Measurements from ENCODE around the gene FGD5. TPM values are rescaled to one million over a fixed set of nuclear protein-coding genes. Genes with fewer than 3 reads are reported as not detected.

The FGD5 gene
- total RNA-seq, 4 donors from 2014 or later = 0.80 to 12.0 (median 3.9) TPM

DNA sequence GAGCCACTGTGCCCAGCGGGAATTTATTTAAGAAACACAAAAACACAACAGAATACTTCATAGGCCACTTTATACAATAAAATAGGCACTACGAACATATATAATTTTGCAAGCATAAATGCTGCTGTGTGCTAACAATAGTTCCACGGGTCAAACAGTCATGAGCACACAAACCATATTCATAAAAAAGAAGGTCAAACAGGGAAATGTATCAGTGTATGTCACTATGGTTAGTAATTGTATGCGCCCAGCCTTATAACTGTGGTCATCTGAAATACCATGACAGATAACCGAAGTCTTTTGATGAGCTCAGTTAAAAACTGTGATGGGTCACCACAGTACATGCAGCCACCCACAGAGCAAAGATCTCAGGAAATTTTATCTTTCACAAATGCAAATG, 90.5 kb downstream of the FGD5 start:
- Histone ChIP-seq H3K27ac (no peak overlapping the region), H3K36me3 (no peaks in the 10 kb centered on the region), H3K4me1 (no peaks in the 10 kb centered on the region), H3K9me3 (peaks cover 0 to 14% (median 0%) of the 10 kb centered on the region in 3 donors), H3K4me3 (no peak overlapping the region), H3K27me3 (peaks cover 0 to 10% (median 0%) of the 10 kb centered on the region in 4 donors)
- TF ChIP-seq, protein P1, sequence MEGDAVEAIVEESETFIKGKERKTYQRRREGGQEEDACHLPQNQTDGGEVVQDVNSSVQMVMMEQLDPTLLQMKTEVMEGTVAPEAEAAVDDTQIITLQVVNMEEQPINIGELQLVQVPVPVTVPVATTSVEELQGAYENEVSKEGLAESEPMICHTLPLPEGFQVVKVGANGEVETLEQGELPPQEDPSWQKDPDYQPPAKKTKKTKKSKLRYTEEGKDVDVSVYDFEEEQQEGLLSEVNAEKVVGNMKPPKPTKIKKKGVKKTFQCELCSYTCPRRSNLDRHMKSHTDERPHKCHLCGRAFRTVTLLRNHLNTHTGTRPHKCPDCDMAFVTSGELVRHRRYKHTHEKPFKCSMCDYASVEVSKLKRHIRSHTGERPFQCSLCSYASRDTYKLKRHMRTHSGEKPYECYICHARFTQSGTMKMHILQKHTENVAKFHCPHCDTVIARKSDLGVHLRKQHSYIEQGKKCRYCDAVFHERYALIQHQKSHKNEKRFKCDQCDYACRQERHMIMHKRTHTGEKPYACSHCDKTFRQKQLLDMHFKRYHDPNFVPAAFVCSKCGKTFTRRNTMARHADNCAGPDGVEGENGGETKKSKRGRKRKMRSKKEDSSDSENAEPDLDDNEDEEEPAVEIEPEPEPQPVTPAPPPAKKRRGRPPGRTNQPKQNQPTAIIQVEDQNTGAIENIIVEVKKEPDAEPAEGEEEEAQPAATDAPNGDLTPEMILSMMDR (IDR thresholded peaks at IDR 0.05) = no peak
- TF ChIP-seq POLR2A (IDR thresholded peaks at IDR 0.05) = no peak
- DNase-seq = no peak
- intact Hi-C loops (cut with DNase I) = no loop called here
- 80 to 87% methylated on average over 4 of the region's 5 CpGs for WGBS, 2 donors

DNA sequence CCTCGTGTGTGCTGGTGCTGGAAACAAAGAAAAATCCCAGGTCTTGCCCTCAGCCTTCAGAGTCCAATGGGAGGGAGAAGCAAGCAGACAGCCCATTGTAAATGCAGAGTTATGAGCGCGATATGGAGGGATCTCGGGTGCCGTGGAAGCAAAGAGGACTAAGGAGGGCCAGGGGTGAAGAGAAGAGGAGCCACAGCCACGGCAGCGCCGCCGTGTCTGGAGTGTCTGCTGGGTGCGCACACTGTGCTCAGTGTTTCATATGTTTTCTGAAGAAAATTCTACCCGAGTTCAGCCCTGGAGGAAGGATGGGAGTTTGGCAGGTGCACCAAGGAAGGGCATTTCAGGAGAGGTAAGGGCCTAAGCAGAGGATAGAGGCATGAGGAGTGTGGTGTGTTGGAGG, 92.9 kb downstream of the FGD5 start:
- no peaks in the 10 kb centered on the region for H3K4me1 ChIP-seq
- no peaks in the 10 kb centered on the region for H3K36me3 ChIP-seq
- no peak for TF ChIP-seq POLR2A (IDR thresholded peaks at IDR 0.05)
- H3K9me3 ChIP-seq = no peaks in the 10 kb centered on the region
- peaks cover 0 to 22% (median 0%) of the 10 kb centered on the region in 4 donors for H3K27me3 ChIP-seq
- intact Hi-C loops (cut with DNase I) = loop anchor here (10.0 kb wide), 1 partner anchor 407 kb away; no protein-coding TSS in a partner anchor
- H3K27ac ChIP-seq = no peak overlapping the region
- no peak for DNase-seq
- H3K4me3 ChIP-seq = no peak overlapping the region
- WGBS, 2 donors = 87 to 90% methylated on average over 11 of the region's 11 CpGs

DNA sequence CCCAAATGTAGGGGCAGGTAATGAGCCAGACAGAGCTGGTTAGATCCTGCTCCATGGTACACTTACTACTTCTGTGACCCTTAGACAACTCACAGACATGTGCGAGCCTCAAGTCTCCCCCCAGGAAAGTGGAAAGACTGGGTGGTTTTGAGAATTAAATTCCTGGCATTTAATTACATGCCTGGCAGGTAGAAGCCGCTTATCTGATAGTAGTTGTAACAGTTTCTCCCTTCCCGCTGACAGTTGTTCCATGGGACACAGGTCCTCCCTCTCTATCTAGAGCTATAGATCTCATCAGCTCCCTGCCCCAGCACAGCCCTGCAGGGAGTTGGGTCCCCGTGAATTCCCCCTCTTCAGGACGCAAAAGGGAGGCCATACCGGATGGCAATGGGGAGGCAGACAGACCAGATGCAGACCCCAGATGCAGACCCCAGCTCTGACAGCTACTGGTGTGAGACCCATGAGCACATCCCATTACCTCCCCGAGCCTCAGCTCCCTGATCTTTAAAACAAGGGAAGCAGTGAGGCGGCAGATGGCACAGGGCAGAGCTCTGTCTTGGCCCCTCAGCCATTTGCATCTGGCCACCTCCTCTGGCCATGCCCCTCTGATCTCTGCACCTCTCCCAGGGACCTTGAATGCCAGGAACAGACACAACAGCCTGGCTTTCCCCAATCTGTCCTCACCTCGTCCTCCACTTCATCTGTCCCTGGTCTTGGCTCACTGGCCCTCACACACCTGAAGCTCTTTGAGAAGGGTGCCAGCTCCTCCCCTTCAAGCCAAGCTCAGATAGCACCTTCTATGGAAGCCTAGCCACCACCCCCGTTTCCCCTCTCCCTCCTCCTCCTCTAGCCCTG, 94.5 kb downstream of the FGD5 start:
- no peaks in the 10 kb centered on the region for H3K4me1 ChIP-seq
- 59 to 84% methylated on average over 6 to 8 of the region's 10 CpGs for WGBS, 2 donors
- TF ChIP-seq POLR2A (IDR thresholded peaks at IDR 0.05) = no peak
- TF ChIP-seq, protein P1 (IDR thresholded peaks at IDR 0.05) = no peak
- intact Hi-C loops (cut with DNase I) = loop anchor here (10.0 kb wide), 1 partner anchor 408 kb away; no protein-coding TSS in a partner anchor
- H3K9me3 ChIP-seq = no peaks in the 10 kb centered on the region
- H3K4me3 ChIP-seq = no peak overlapping the region
- DNase-seq = no peak
- H3K27me3 ChIP-seq = peaks cover 0 to 28% (median 0%) of the 10 kb centered on the region in 4 donors
- no peak overlapping the region for H3K27ac ChIP-seq
- peaks cover 0 to 11% (median 0%) of the 10 kb centered on the region in 3 donors for H3K36me3 ChIP-seq

DNA sequence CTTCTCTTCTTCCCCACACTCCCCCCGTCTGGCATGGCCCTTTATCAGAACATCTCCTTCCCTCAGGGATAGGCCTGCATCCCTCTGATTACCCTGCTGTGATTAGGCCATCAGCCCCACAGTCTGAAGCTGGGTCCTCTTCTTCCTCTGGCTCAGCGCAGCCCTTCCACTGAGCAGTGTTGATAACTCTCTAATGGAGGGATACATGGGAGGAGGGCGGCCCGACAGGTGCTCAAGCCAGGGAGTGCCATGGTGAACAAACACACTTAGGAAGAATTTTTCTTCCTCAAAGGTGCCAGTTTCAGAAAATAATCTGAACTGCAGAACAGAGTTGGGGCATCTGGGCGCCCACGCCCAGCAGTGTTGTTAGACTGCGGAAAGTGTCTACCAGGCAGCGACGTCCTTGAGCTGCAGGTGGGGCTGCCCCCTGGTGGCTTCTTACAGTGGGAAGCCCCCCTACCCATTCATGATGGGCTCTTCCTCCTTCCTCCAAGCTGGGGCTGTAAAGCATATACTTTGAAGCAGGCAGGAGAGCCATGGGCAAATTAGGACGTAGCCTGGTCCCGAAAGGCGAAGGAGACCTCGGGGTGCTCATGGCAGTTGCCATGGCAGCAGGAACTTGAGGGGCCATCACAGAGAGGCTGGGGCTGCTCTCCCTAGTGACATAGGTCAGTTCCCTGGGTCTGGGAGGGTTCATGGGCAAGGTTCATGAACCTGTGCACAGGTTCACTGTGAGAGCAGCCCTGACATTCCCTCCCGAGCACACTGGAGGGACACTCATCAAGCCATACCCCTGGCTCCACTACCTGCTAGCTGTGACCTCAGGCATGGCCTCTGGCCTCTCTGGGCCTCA, 95.4 kb downstream of the FGD5 start:
- DNase-seq = no peak
- 78 to 84% methylated on average over 6 to 12 of the region's 14 CpGs for WGBS, 2 donors
- Histone ChIP-seq H3K27ac (no peak overlapping the region), H3K9me3 (no peaks in the 10 kb centered on the region), H3K36me3 (peaks cover 0 to 11% (median 0%) of the 10 kb centered on the region in 3 donors), H3K4me1 (no peaks in the 10 kb centered on the region), H3K4me3 (no peak overlapping the region), H3K27me3 (peaks cover 0 to 28% (median 0%) of the 10 kb centered on the region in 4 donors)
- TF ChIP-seq POLR2A (IDR thresholded peaks at IDR 0.05) = no peak
- TF ChIP-seq, protein P1 (IDR thresholded peaks at IDR 0.05) = no peak
- intact Hi-C loops (cut with DNase I) = loop anchor here (10.0 kb wide), 1 partner anchor 409 kb away; no protein-coding TSS in a partner anchor

DNA sequence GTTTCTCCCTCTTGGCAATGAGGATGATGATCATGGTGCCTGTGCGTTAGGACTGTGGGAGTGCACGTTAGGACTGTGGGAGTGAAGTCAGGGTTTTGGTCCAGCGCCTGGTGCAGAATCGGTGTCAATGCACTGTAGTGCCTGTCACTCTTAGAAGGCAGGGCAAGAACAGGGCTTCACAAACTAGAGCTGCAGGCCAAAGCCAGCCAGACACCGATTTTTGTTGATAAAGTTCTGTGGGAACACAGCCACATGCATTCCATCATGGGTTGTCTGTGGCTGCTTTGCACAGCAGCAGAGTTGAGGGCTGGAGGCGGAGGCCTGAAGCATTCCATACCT, 96.0 kb downstream of the FGD5 start:
- intact Hi-C loops (cut with DNase I) = loop anchor here (5.0 to 10.0 kb wide), 2 partner anchors 237 to 410 kb away; partner anchors contain the start of gene C3orf20
- no peaks in the 10 kb centered on the region for H3K9me3 ChIP-seq
- TF ChIP-seq, protein P1 (IDR thresholded peaks at IDR 0.05) = no peak
- TF ChIP-seq POLR2A (IDR thresholded peaks at IDR 0.05) = no peak
- H3K27ac ChIP-seq = no peak overlapping the region
- DNase-seq = no peak
- no peak overlapping the region for H3K4me3 ChIP-seq
- no peaks in the 10 kb centered on the region for H3K4me1 ChIP-seq
- peaks cover 0 to 28% (median 0%) of the 10 kb centered on the region in 4 donors for H3K27me3 ChIP-seq
- H3K36me3 ChIP-seq = peaks cover 0 to 11% (median 0%) of the 10 kb centered on the region in 3 donors
- WGBS, 2 donors = 70 to 74% methylated on average over 4 to 6 of the region's 6 CpGs

Measured in esophagus squamous epithelium (tissue), 5 donors.